Vein endothelial cell (primary cell): ENCODE results near the gene CAPG. TPM values are rescaled to one million over a fixed set of nuclear protein-coding genes. Genes with fewer than 3 reads are reported as not detected.

ENCODE experiments used
- small RNA-seq: library from RNA; depleted of rRNA; stranded (forward); fragments of <200 nt; gene quantifications from one replicate; pipeline ENCODE3, GENCODE V24; 2012
- total RNA-seq: library from RNA; depleted of rRNA; stranded (reverse); fragments of >200 nt; gene quantifications from 2 replicates; pipeline ENCODE4 v1.2.3, GENCODE V29; 2012

CAPG gene
- 33.6 and 40.4 TPM in 2 replicates for total RNA-seq

GRCh38 chr2:85409845-85410583, at the start of gene CAPG:
TSS of gene CAPG (minus strand) at chr2:85410366. CDS start at chr2:85402145, 8,221 bp downstream.

DNA sequence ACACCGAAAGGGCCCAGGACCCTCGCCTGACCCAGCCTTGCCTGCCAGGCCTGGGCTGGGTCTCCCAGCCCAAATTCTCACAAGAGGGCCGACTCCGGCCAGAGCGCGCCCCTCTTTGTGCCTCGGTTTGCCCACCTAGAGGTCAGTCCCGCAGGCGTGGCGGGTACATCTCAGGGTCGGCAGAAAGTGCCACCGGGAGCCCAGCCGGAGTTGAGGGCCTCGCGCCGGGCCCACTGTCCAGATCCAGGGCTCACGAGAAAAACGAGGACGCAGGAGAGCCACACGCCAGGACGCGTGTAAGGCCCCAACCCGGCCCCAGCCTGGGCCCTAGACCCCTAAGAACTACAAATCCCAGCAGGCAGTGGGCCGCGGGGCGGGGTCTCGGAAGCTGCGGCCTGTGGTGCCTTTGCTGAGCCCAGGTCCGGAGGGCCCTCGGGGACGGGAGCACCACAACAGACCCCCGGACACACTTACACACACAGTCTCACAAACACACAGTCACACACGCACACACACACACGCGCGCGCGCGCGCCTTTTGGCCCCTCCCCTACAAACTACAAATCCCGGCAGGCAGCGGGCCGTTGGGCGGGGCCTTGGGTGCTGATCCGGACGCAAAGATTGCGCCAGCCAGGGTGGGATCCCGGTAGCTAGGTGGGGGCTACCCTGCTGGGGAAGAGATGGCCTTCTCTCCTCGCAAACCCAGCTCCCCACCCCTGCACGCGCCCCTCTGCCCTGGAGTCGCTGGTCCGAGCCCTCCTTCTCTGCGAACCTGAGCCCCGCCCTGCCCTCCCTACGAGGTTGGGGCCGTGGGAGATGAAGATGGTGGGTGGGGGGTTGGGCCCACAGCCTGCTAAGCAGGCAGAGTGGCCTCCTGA, 8.2 kb upstream of the CAPG start, which contains the start of gene SH2D6:
Gene SH2D6, plus strand, starts transcription at position 583 of the 877 bp plus-strand sequence. CDS start 10,752 bp downstream, outside the sequence.

DNA sequence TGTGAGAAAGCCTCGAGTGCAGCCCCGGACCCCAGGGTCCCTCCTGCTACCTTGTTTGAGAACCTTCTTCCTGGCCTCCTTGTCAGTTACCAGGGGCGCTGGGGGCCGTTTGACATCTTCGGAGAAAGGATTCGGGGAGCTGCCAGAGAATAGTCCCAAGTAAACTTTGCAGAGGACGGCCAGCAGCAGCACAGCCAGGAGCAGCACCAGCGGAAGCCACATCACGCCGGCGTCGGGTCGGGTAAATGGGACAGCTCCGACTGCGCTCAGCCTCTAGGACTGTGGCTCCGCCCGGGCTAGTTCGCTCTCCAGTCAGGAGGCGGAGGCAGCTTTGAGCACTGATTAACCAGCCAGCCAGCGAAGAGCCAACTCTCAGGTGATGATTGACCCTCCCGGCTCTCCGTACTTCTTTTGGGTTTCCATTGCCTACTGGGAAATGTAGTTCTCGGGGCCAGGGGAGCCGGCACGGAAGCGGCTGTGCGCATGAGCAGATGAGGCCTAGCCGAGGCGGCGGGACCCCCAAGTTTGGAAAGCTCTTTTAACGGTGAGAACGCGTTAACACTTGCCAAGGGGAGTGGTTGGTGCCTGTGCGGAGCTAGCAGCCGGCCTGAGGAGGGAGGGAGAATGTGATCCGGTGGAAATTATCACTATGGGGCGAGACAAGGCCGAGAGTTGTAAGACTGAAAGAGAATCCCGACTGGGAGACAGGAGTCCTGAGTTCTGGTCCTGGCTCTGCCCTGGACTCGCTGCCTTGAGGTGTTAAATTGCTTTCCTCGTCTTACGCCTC, 55.7 kb downstream of the CAPG start, which contains the start of the genes ELMOD3 and RETSAT:
Gene ELMOD3, plus strand, starts transcription at position 484 of the 787 bp plus-strand sequence. CDS start 2,430 bp downstream, outside the sequence.
Gene RETSAT, minus strand, starts transcription at position 243 of the 787 bp plus-strand sequence. Its CDS starts 21 bp downstream, at position 222.

Small RNAs within 50 kb of the gene (small RNA-seq; reads per million reads assigned to genes)
- gene AC062037.1 (not detected), gene AC062037.2 (not detected), gene RF00019 (not detected), gene RN7SL113P (not detected), gene RN7SL251P (not detected)

Other genes with a start within 250 kb of the CAPG start
- 149 and 163 TPM in 2 replicates for gene TGOLN2, start 82.4 kb downstream of the CAPG start, total RNA-seq
- gene RETSAT, start 55.8 kb downstream of the CAPG start, total RNA-seq: 49.2 and 67.9 TPM in 2 replicates
- gene ELMOD3, start 55.6 kb downstream of the CAPG start, total RNA-seq: 14.2 and 18.6 TPM in 2 replicates
- not detected in 2 replicates for gene SH2D6, start 8.3 kb upstream of the CAPG start, total RNA-seq
- gene MAT2A, start 128.8 kb upstream of the CAPG start, total RNA-seq: 93.4 and 101 TPM in 2 replicates
- 40.2 and 43.5 TPM in 2 replicates for gene GGCX, start 151.1 kb upstream of the CAPG start, total RNA-seq
- gene VAMP8, start 167.2 kb upstream of the CAPG start, total RNA-seq: 14.0 and 27.4 TPM in 2 replicates
- gene VAMP5, start 174.1 kb upstream of the CAPG start, total RNA-seq: 40.1 and 44.1 TPM in 2 replicates
- 193 and 231 TPM in 2 replicates for gene RNF181, start 185.4 kb upstream of the CAPG start, total RNA-seq
- gene TMEM150A, start 192.3 kb upstream of the CAPG start, total RNA-seq: 11.8 and 14.0 TPM in 2 replicates
- 18.0 and 19.4 TPM in 2 replicates for gene C2orf68, start 201.7 kb upstream of the CAPG start, total RNA-seq
- 48.0 and 50.2 TPM in 2 replicates for gene USP39, start 205.8 kb upstream of the CAPG start, total RNA-seq